ENCODE results near the gene ABCC1.

Gene ABCC1

DNA sequence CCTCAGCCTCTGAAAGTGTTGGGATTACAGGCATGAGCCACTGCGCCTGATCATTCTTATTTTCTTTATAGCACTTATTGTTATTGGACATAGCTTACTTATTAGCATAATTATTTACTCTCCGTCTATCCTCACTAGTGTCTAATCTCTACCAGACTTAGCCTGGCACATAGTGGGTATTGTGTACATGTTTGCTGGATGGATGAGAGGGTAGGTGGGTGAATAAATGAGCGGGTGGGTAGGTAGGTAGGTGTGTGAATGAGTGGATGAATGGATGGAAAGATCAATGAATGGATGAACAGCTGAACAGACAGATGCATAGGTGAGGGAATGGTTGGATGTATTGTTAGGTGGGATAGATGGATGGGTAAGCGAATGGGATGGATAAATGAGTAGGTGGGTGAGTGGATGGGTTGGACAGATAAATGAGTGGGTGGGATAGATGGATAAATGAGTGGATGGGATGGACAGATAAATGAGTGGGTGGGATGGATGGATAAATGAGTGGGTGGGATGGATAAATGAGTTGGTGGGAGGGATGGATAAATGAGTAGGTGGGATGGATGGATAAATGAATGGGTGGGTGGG lies 222.0 kb downstream of the ABCC1 start:
- Histone ChIP-seq H3K4me2 (ENCODE audit: low read depth, low read length, poor library complexity, severe bottlenecking) (no peak overlapping the region), H4K20me1 (ENCODE audit: insufficient read depth, low read length, poor library complexity, severe bottlenecking) (no peaks in the 10 kb centered on the region), H3K36me3 (ENCODE audit: insufficient read depth, low read length) (no peaks in the 10 kb centered on the region), H3K4me1 (ENCODE audit: insufficient read depth, low read length, poor library complexity, severe bottlenecking) (no peaks in the 10 kb centered on the region), H3K4me3 (ENCODE audit: low read length, poor library complexity, severe bottlenecking) (no peak overlapping the region), H3K9ac (ENCODE audit: low read depth, low read length, poor library complexity, severe bottlenecking) (no peak overlapping the region), H3F3A (ENCODE audit: low read depth) (no peaks in the 10 kb centered on the region), H2AFZ (ENCODE audit: low read length) (no peak overlapping the region), H3K9me2 (replicated peaks; ENCODE audit: low read depth, low read length) (no peaks in the 10 kb centered on the region), H3K79me2 (ENCODE audit: insufficient read depth, low read length) (no peaks in the 10 kb centered on the region), H3K27me3 (ENCODE audit: insufficient read depth, low read length, poor library complexity, severe bottlenecking) (no peaks in the 10 kb centered on the region), H3K9me3 (ENCODE audit: insufficient read depth, low read depth, low read length) (peaks cover 3% of the 10 kb centered on the region; the same call in 1 of the 2 replicates)
- TF ChIP-seq, protein P1, sequence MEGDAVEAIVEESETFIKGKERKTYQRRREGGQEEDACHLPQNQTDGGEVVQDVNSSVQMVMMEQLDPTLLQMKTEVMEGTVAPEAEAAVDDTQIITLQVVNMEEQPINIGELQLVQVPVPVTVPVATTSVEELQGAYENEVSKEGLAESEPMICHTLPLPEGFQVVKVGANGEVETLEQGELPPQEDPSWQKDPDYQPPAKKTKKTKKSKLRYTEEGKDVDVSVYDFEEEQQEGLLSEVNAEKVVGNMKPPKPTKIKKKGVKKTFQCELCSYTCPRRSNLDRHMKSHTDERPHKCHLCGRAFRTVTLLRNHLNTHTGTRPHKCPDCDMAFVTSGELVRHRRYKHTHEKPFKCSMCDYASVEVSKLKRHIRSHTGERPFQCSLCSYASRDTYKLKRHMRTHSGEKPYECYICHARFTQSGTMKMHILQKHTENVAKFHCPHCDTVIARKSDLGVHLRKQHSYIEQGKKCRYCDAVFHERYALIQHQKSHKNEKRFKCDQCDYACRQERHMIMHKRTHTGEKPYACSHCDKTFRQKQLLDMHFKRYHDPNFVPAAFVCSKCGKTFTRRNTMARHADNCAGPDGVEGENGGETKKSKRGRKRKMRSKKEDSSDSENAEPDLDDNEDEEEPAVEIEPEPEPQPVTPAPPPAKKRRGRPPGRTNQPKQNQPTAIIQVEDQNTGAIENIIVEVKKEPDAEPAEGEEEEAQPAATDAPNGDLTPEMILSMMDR (conservative IDR thresholded peaks at IDR 0.05; ENCODE audit: low read length) = no peak
- no peak for TF ChIP-seq EZH2phosphoT487 (IDR thresholded peaks at IDR 0.05; ENCODE audit: borderline replicate concordance)

DNA sequence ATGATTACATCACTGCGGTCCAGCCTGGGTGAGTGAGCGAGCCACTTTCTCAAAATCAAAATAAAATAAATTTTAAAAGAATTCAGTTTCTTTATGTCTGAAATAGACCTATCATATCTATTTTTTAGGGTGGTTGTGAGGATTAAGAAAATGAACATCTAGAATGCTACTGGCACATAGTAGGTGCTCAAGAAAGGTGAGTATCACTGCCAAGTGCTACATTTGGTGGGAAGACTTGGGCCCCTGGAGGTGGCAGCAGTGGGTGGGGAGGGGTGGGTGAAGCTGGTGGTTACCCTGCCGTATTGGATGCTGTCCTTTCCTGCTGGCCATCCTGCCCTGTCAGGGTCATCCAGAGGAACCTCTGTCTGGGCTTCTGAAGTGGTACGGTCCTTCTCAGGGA lies 223.6 kb downstream of the ABCC1 start:
- no peaks in the 10 kb centered on the region for H3K27me3 ChIP-seq (ENCODE audit: insufficient read depth, low read length, poor library complexity, severe bottlenecking)
- H4K20me1 ChIP-seq (ENCODE audit: insufficient read depth, low read length, poor library complexity, severe bottlenecking) = no peaks in the 10 kb centered on the region
- H3K4me1 ChIP-seq (ENCODE audit: insufficient read depth, low read length, poor library complexity, severe bottlenecking) = no peaks in the 10 kb centered on the region
- no peaks in the 10 kb centered on the region for H3K79me2 ChIP-seq (ENCODE audit: insufficient read depth, low read length)
- TF ChIP-seq, protein P1 (conservative IDR thresholded peaks at IDR 0.05; ENCODE audit: low read length) = no peak
- TF ChIP-seq EZH2phosphoT487 (IDR thresholded peaks at IDR 0.05; ENCODE audit: borderline replicate concordance) = no peak
- H3K9me2 ChIP-seq (replicated peaks; ENCODE audit: low read depth, low read length) = no peaks in the 10 kb centered on the region
- H3K4me2 ChIP-seq (ENCODE audit: low read depth, low read length, poor library complexity, severe bottlenecking) = no peak overlapping the region
- H3K36me3 ChIP-seq (ENCODE audit: insufficient read depth, low read length) = no peaks in the 10 kb centered on the region
- H3F3A ChIP-seq (ENCODE audit: low read depth) = no peaks in the 10 kb centered on the region
- peaks cover 3% of the 10 kb centered on the region; the same call in 1 of the 2 replicates for H3K9me3 ChIP-seq (ENCODE audit: insufficient read depth, low read depth, low read length)
- H2AFZ ChIP-seq (ENCODE audit: low read length) = no peak overlapping the region
- no peak overlapping the region for H3K4me3 ChIP-seq (ENCODE audit: low read length, poor library complexity, severe bottlenecking)
- no peak overlapping the region for H3K9ac ChIP-seq (ENCODE audit: low read depth, low read length, poor library complexity, severe bottlenecking)

DNA sequence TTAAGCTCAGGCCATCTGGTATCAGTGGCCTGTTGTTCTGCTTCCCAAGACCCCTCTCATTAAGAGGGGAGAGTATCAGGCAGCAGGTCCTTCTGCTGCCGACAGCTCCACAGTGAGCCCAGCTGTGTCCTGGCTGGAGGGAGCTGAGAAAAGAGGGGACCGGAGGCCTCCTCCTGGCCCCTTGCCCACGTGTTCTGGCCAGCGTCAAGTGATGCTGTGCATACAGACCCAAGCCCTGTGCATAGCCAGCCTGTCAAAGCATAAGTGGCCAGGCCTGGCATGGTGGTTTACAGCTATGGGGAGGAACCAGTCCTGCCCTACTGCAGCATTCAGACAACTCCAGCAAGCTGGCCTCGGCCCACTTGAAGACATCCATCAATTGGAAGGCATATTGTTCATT lies 225.9 kb downstream of the ABCC1 start:
- Histone ChIP-seq H3K79me2 (ENCODE audit: insufficient read depth, low read length) (no peaks in the 10 kb centered on the region), H3K36me3 (ENCODE audit: insufficient read depth, low read length) (no peaks in the 10 kb centered on the region), H4K20me1 (ENCODE audit: insufficient read depth, low read length, poor library complexity, severe bottlenecking) (no peaks in the 10 kb centered on the region), H3K9me3 (ENCODE audit: insufficient read depth, low read depth, low read length) (peaks cover 3% of the 10 kb centered on the region; the same call in 1 of the 2 replicates), H3K4me1 (ENCODE audit: insufficient read depth, low read length, poor library complexity, severe bottlenecking) (no peaks in the 10 kb centered on the region), H3K4me3 (ENCODE audit: low read length, poor library complexity, severe bottlenecking) (no peak overlapping the region), H3K4me2 (ENCODE audit: low read depth, low read length, poor library complexity, severe bottlenecking) (no peak overlapping the region), H3K27me3 (ENCODE audit: insufficient read depth, low read length, poor library complexity, severe bottlenecking) (no peaks in the 10 kb centered on the region), H3K9ac (ENCODE audit: low read depth, low read length, poor library complexity, severe bottlenecking) (no peak overlapping the region), H3F3A (ENCODE audit: low read depth) (no peaks in the 10 kb centered on the region), H2AFZ (ENCODE audit: low read length) (no peak overlapping the region), H3K9me2 (replicated peaks; ENCODE audit: low read depth, low read length) (no peaks in the 10 kb centered on the region)
- TF ChIP-seq EZH2phosphoT487 (IDR thresholded peaks at IDR 0.05; ENCODE audit: borderline replicate concordance) = no peak
- TF ChIP-seq, protein P1 (conservative IDR thresholded peaks at IDR 0.05; ENCODE audit: low read length) = no peak

Data from Loucy (cell line).